Measurements from ENCODE around the gene LRCOL1.

The LRCOL1 gene

GRCh38 chr12:132619386-132620112, 9.2 kb upstream of the LRCOL1 start:
- DNase-seq: no peak

GRCh38 chr12:132619071-132619385, 8.6 kb upstream of the LRCOL1 start:
- DNase-seq: no peak

GRCh38 chr12:132618683-132619043, 8.3 kb upstream of the LRCOL1 start, which contains the start of gene P2RX2:
TSS of gene P2RX2 (plus strand) at chr12:132618776. CDS start at chr12:132618817, 41 bp downstream.
- DNase-seq: no peak

GRCh38 chr12:132617822-132618682, 7.7 kb upstream of the LRCOL1 start:
- DNase-seq: no peak

- DNase-seq: no peak
Observed at GRCh38 chr12:132617135-132617701, 6.8 kb upstream of the LRCOL1 start.

DNA sequence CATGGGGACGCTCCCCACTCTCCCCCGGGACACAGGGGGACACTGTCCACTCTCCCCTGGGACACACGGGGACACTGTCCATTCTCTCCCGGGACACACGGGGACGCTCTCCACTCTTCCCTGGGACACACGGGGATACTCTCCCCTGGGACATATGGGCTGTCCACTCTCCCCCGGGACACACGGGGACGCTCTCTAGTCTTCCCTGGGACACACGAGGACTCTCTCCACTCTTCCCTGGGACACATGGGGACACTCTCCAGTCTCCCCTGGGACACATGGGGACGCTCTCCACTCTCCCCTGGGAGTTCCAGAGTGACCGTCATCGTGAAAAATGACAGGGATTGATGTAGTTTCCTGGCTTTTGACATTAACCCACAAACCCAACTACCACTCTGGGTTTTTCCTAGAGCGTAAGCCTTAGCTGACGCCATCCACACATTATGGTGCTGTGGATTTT, 5.2 kb upstream of the LRCOL1 start:
- no peak for DNase-seq

GRCh38 chr12:132614861-132615578, 4.6 kb upstream of the LRCOL1 start:
- DNase-seq: peak in 46 of 51 donors; percentile 5 to 88 (median 60)

DNA sequence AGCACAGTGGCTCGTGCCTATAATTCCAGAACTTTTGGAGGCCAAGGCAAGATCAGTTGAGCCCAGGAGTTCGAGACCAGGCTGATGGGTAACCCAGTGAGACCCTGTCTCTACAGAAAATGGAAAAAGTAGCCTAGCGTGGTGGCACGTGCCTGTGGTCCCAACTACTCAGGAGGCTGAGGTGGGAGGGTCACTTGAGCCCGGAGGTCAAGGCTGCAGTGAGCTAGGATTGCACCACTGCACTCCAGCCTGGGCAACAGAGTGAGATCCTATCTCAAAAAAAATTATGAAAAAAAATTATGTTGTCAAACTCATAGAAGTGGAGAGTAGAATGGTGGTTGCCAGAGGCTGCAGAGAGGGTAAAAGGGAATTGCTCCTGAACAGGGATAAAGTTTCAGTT, 3.6 kb upstream of the LRCOL1 start:
- no peak for DNase-seq

GRCh38 chr12:132611620-132612019, 1.2 kb upstream of the LRCOL1 start:
- no peak for DNase-seq

DNA sequence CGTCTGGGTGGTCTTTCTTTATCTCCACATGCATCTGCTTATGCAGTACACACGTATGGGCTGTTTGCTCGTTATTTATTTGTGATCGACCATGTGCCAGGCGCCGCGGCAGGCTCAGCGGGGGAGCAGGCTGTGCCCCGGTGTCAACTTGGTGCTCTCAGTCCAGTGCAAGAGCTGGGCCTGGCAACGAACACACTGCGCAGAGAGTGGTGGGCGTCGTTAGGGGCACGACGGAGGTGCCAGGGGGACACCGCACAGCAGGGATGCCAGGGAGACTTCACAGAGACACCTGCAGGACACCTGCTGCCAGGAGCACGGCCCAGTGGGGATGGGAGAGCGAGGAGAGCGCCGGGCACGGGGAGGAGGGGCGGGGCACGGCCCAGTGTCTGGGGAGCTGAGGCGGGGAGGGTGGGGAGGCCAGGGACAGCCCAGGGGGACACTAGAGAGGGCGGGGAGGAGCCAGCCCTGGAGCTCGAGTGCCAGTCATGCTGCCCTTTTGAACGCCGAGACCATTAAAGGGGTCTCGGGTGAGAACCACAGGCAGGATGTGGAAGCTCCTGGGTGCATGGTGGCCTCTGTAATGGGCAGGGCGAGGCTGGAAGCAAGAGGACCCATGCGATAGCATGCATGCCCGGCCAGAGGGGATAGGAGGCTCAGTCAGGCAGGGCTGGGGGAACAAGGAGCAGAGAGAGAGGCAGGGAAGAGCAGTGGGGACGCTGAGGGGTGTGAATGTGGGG, 652 bp upstream of the LRCOL1 start:
- no peak for DNase-seq

DNA sequence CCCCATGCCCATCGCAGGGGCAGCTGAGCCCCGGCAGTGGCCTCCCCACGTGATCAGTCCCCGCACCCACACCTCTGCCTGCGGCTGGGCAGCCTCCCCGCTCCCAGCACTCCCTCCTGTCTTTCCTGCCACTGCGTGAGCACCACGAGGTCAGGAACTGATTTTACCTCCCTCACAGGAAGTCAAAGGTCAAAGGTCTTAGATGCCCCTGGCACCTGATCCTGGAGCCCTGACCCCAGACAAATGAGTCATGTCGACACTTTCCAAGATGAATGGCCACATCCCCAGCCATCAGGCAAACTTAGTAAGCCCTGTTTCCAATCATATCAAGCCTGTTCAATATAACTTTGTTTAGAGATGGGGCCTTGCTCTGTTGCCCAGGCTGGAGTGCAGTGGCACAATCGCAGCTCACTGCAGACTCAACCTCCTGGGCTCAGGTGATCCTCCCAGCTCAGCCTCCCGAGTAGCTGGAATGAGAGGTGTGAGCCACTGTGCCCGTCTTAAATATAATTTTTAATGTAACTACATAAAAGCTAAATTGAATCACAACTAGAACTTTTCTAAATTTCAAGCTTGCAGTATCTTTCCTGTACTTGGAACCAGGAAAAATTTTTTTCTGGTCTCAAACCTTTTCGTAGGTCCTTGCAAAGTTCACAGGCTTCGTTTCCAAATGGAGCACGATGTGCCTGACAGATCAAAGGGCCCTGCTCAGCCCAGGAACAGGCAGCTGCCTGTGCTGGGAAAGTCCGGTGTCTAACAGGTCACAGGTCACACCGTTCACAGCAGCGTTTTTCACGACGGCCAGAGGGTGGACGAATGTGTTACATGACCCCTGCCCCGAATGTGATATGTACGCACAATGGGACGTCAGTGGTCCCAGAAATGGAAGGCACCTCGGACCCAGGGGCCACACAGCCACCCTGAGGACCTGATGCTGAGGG, 1.9 kb downstream of the LRCOL1 start:
- no peak for DNase-seq

- DNase-seq: no peak
Observed at GRCh38 chr12:132606927-132607326, 3.5 kb downstream of the LRCOL1 start.

- no peak for DNase-seq
Observed at GRCh38 chr12:132606466-132606865, 3.9 kb downstream of the LRCOL1 start.

DNA sequence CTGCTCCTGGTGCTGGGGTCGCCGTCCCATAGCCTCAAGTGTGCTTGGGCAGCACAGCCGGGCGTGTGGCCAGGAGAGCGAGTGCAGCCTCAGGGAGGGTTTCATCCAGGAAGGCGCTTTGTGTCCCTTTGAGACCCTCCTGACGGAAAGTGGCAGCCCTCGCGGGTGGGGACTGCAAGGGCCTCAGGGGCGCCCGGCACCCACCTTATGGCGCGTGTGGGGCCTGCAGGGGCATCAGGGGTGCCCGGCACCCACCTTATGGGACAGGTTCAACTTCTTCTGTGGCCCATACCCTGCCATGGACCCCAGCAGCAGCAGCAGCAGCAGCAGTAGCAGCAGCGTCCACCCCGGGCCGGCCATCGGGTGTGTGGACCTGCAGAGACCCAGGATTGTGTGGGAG, 4.5 kb downstream of the LRCOL1 start:
- no peak for DNase-seq

DNA sequence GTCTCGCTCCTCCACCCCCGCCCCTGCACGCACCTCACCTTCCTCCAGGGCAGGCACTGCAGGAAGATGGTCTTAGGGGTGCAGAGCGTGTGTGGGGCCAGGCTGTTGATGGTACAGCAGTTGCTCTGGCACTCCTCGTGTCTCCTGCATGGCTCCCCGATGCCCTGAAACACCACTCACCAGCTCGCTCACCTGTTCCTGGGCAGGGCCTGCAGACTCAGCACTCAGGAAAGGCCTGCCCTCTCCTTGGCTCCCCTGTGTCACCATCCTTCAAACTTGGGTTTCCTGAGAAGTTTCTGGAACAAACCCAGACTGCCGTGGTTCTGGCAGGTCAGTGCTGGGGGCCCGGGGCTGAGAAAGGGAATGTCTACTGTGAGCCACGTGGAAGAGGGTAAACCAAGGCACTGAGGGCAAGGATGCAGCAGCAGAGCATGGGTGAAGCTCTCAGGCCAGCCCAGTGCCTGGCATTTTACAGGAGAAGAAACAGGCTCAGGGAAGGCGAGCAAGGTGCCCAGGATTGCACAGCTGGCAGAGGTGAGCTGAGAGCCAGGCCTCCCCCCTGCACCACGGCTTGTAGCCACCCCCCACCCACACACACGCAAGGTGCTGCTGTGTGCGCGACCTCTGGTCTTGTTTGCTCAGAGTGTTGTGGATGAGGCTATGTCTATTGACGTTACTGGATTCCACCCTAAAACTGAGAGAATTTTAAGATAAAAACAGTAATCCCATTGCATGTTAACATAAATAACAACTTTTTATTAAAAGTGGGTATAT, 5.5 kb downstream of the LRCOL1 start:
- DNase-seq: no peak

DNA sequence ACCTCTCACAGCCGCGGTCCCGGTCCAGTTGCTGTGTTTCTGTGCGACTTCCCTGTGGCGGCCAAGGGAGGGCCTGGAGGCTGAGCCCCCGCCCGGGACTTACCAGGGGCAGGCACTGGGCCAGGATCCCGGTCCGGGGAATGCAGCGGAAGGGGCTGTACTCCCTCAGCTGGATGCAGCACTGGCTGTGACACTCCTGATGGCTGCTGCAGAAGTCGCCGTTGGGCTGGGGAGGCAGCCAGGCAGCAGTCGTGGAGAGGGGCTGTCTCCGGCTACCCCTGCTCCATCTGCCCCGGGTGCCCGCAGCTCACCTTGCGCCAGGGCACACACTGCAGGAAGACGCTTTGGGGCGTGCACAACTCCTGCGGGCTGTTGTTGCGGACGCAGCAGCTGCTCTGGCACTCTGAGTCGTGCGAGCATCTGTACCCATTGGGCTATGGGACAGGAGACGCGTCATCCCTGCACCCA, 6.2 kb downstream of the LRCOL1 start:
- no peak for DNase-seq

- DNase-seq: no peak
Observed at GRCh38 chr12:132603240-132604150, 6.9 kb downstream of the LRCOL1 start.
